Coronary artery (tissue), 2 donors: ENCODE results near the gene ATXN1.
A peak's percentile ranks its signal among the peaks of the same experiment; 100 is the strongest.

ENCODE experiments used
- DNase-seq: peaks from one replicate; pipeline ENCODE4 v3.0.0-alpha.2; 2017; ENCODE audit warnings: low spot score
- H3K27ac ChIP-seq, 2 donors: fragments of 200-600 bp; sonication (generic); one replicate each; pipeline ENCODE4 v1.5.1; 2016 to 2019
- H3K4me3 ChIP-seq: fragments of 200-600 bp; sonication (generic); 2 replicates; pipeline ENCODE4 v1.5.1; 2016; ENCODE audit warnings: mild to moderate bottlenecking, moderate library complexity
- TF ChIP-seq, protein P1 (sequence below): fragments of 200-600 bp; sonication (generic); IDR thresholded peaks from one replicate; pipeline ENCODE4 v1.5.1; 2019; ENCODE audit warnings: antibody characterized with exemption

ATXN1 gene

DNA sequence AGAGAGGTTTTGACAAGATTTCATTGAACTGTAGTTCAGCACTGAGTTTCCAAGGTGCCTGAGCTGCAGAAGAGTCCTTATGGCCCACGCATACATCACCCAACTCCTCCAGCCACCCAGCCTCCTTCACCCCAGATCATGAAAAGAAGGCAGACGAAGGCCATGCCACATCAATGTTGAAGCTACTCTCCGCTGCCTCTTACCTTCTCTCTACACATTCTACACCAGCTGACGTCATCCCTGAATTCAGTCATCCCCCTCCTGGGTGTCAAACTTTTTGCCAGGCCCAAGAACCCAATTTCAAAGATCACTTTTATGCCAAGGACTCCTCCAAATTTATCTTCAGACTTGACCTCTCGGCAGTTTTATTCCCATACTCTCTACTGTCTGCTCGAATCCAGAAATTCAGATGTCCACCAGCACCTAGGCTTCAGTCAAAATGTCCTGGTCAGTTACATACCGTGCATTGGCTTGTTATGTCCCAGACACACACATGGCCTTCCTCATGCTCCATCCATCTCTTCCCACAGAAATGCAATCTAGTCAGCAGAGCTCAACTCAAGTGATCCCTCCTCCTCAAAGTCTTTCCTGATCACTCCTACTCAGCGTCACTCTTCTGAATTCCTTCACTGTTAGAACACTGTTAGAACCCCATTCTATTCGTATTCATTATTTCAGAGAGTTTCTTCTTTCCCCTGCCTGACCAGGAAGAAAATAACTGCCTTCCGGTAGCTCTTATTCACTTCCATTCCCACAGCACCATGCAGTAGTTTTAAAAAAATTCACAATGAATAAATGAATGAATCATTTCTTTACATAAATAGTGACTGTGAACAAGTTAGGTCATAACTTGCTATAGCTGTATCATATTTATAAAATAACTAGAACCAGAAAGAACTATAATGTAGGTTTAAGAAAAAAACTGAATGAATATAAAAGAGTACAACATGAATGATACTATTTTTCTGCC is 11.5 kb downstream of the ATXN1 start:
- Histone ChIP-seq H3K27ac (no peak overlapping the region), H3K4me3 (no peak overlapping the region)
- DNase-seq: no peak
- TF ChIP-seq, protein P1, sequence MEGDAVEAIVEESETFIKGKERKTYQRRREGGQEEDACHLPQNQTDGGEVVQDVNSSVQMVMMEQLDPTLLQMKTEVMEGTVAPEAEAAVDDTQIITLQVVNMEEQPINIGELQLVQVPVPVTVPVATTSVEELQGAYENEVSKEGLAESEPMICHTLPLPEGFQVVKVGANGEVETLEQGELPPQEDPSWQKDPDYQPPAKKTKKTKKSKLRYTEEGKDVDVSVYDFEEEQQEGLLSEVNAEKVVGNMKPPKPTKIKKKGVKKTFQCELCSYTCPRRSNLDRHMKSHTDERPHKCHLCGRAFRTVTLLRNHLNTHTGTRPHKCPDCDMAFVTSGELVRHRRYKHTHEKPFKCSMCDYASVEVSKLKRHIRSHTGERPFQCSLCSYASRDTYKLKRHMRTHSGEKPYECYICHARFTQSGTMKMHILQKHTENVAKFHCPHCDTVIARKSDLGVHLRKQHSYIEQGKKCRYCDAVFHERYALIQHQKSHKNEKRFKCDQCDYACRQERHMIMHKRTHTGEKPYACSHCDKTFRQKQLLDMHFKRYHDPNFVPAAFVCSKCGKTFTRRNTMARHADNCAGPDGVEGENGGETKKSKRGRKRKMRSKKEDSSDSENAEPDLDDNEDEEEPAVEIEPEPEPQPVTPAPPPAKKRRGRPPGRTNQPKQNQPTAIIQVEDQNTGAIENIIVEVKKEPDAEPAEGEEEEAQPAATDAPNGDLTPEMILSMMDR: no peak

DNA sequence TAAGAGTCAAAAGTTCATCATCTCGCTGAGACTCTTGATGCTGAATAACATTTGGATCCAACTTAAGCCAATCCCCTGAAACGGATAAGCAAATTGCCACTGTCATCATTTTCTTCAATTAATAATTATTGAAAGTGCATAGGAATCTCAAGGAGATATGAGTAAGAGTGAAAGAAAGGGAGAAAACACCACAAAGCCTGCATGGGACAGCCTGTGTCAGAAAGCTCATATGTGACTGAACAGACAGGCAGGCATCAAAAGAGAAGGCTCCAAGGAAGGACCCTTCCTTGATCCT is 13.3 kb downstream of the ATXN1 start:
- TF ChIP-seq, protein P1: no peak
- DNase-seq: no peak
- H3K27ac ChIP-seq: peak overlapping the region; percentile 16 to 61
- H3K4me3 ChIP-seq: peak overlapping the region; percentile 21

DNA sequence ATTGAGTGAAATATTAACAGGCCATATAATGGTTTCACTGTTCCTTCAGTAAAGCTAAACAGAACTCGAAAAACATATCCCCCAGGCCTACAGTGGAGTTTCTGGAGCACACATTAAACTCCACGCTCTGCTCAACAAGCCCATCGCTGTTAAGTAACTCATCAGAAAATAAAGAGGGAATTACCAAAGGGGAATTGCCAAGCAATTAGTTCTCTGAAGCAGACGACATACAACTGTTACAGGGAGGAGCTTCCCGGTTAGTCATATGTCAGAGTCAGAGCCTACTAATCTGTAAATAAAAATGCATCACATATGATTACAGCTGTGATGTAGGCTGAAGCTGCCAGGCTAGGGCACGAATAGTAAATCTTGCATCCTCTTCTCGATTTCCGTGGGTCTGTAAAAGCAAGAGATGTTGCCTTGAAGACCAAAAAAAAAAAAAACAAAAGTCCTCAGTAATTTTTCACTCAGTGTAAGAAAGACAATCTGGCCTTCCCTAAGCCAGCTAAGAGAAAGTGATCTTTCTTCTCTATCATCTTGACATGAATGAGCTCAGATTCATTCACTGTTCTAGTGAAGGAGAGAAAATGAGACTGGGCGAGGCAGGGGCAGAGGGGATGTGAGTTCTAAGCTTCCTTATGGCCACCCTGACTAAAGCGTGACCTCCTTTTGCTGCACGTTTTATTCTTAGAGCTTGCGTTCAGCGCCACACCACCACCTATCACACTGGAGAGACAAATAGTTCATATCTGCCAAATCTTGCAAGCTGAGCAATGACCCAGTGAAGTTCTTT is 13.8 kb downstream of the ATXN1 start:
- H3K4me3 ChIP-seq: peak overlapping the region; percentile 21
- H3K27ac ChIP-seq: peak overlapping the region; percentile 16 to 61
- no peak for DNase-seq
- TF ChIP-seq, protein P1: no peak

DNA sequence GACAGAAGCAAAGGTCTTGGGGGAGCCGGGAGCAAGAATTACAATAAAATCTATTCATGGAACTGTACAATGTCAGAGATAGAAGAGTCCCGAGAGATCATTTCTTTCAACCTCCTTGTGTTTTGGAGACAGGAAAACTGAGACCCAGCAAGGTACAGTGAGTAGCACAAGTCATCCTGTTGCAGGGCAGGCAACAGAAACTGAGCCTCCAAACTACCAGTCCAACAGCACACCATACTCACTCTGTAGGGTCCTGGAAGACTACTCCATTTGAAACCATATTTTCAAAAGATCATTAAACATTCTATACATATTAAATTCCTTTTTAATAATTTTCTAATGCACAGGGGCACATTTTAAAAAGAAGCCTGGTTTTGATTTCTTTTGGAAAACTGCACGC is 14.4 kb downstream of the ATXN1 start:
- H3K4me3 ChIP-seq: peak overlapping the region; percentile 21
- H3K27ac ChIP-seq: no peak overlapping the region
- TF ChIP-seq, protein P1: no peak
- no peak for DNase-seq

DNA sequence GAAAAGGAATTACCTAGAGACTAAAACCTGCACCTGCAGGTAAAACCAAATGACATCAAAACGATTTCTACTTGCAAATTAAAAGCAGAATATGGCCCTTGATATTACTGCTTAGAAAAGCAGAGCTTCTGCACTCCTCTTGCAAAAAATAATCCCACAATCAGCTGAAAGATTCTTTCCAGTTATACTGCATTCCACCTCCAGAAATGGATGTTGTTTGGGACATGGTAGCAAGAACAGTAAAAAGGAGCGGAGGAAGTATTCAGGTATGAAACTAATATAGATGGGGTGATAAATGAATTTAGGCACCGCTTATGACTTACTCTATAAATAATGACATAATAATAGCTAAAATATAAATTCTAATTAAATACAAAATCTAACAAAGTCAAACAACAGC is 14.9 kb downstream of the ATXN1 start:
- no peak overlapping the region for H3K27ac ChIP-seq
- TF ChIP-seq, protein P1: no peak
- no peak for DNase-seq
- no peak overlapping the region for H3K4me3 ChIP-seq

GRCh38 chr6:16743664-16744210 is 17.5 kb downstream of the ATXN1 start:
- TF ChIP-seq, protein P1: no peak
- H3K27ac ChIP-seq: peak overlapping the region in 1 of 2 donors; percentile 11
- H3K4me3 ChIP-seq: no peak overlapping the region
- no peak for DNase-seq
